ENCODE data around the gene ID3.

GRCh38 chr1:23524163-23524562 lies 35.1 kb downstream of the ID3 start:
- TF ChIP-seq KAT7 (CRISPR knock-in tag; IDR thresholded peaks at IDR 0.05; ENCODE audit: borderline replicate concordance) (no peak), ZFX (CRISPR knock-in tag; IDR thresholded peaks at IDR 0.05) (no peak), JUND (IDR thresholded peaks at IDR 0.05; ENCODE audit: borderline replicate concordance, low read depth, low read length) (no peak), JUND (tag; IDR thresholded peaks at IDR 0.05; ENCODE audit: borderline replicate concordance, low read depth, low read length) (no peak), NCOR1 (IDR thresholded peaks at IDR 0.05) (no peak), BRF1 (IDR thresholded peaks at IDR 0.05; ENCODE audit: borderline replicate concordance, extremely low read depth, insufficient read length) (no peak)
